ENCODE data around the gene KBTBD7. TPM values are rescaled to one million over a fixed set of nuclear protein-coding genes. Genes with fewer than 3 reads are reported as not detected.

The KBTBD7 gene
- total RNA-seq, 1 donor from 2014 or later, result 3.3 TPM

Other genes with a start within 250 kb of the KBTBD7 start
- gene ELF1, start 175.3 kb downstream of the KBTBD7 start, total RNA-seq, result 63.6 and 71.3 TPM in 2 replicates
- gene WBP4, start 133.1 kb downstream of the KBTBD7 start, total RNA-seq, result 7.4 and 10.7 TPM in 2 replicates
- gene KBTBD6, start 61.8 kb downstream of the KBTBD7 start, total RNA-seq, result 9.4 and 15.3 TPM in 2 replicates
- gene MTRF1, start 69.0 kb upstream of the KBTBD7 start, total RNA-seq, result 11.1 and 16.8 TPM in 2 replicates
- gene NAA16, start 116.7 kb upstream of the KBTBD7 start, total RNA-seq, result 6.2 and 9.6 TPM in 2 replicates

All from pulmonary artery endothelial cell (primary cell).